ENCODE data around the gene RUNX3. TPM values are rescaled to one million over a fixed set of nuclear protein-coding genes. Genes with fewer than 3 reads are reported as not detected.

The RUNX3 gene
- total and polyA plus RNA-seq, 8 donors, result 0.29 to 6.1 (median 2.6) TPM; not detected in 1

- Histone ChIP-seq H3K27ac (peak overlapping the region; percentile 69 to 82 (median 73)), H3K4me3 (peak overlapping the region; percentile 27 to 53 (median 44)), H3K4me1 (peaks cover 34 to 71% (median 53%) of the 10 kb centered on the region in 4 donors), H3K27me3 (peaks cover 40 to 99% (median 92%) of the 10 kb centered on the region in 3 donors), H3K36me3 (peaks cover 0 to 5% (median 0%) of the 10 kb centered on the region in 4 donors), H3K9me3 (no peaks in the 10 kb centered on the region)
- DNase-seq, result peak in 1 of 2 donors; percentile 58
- intact Hi-C loops (cut with DNase I; ENCODE audit: low total_unique reads), result loop anchor here (10.0 kb wide), 1 partner anchor 275 kb away; no protein-coding TSS in a partner anchor
- WGBS, 5 donors, result 1 to 5% (median 3%) methylated on average over 26 to 128 of the region's 129 CpGs
- no peak for TF ChIP-seq POLR2AphosphoS5 (IDR thresholded peaks at IDR 0.05)
- no peak for TF ChIP-seq CTCF (IDR thresholded peaks at IDR 0.05)
- TF ChIP-seq EP300 (IDR thresholded peaks at IDR 0.05), result no peak
- TF ChIP-seq POLR2A (IDR thresholded peaks at IDR 0.05), result no peak
Observed at GRCh38 chr1:24929398-24930259, 447 bp downstream of the RUNX3 start.

- H3K9me3 ChIP-seq, result no peaks in the 10 kb centered on the region
- DNase-seq, result peak in 1 of 2 donors; percentile 43
- intact Hi-C loops (cut with DNase I; ENCODE audit: low total_unique reads), result no loop called here
- TF ChIP-seq EP300 (IDR thresholded peaks at IDR 0.05) (no peak), CTCF (IDR thresholded peaks at IDR 0.05) (no peak), POLR2AphosphoS5 (IDR thresholded peaks at IDR 0.05) (no peak), POLR2A (IDR thresholded peaks at IDR 0.05) (no peak)
- H3K27ac ChIP-seq, result peak overlapping the region; percentile 69 to 82 (median 73)
- 3 to 8% (median 4%) methylated on average over 34 to 48 of the region's 48 CpGs for WGBS, 5 donors
- H3K4me1 ChIP-seq, result peaks cover 34 to 71% (median 53%) of the 10 kb centered on the region in 4 donors
- peaks cover 37 to 99% (median 88%) of the 10 kb centered on the region in 3 donors for H3K27me3 ChIP-seq
- H3K36me3 ChIP-seq, result peaks cover 0 to 5% (median 0%) of the 10 kb centered on the region in 4 donors
- H3K4me3 ChIP-seq, result peak overlapping the region; percentile 27 to 53 (median 44)
Observed at GRCh38 chr1:24928689-24929397, 1.2 kb downstream of the RUNX3 start.

GRCh38 chr1:24927988-24928688 lies 1.9 kb downstream of the RUNX3 start:
- H3K36me3 ChIP-seq, result peaks cover 0 to 5% (median 0%) of the 10 kb centered on the region in 4 donors
- peak in 1 of 2 donors; percentile 48 for DNase-seq
- peak overlapping the region; percentile 27 to 53 (median 44) for H3K4me3 ChIP-seq
- H3K27me3 ChIP-seq, result peaks cover 32 to 99% (median 86%) of the 10 kb centered on the region in 3 donors
- WGBS, 5 donors, result 8 to 14% (median 14%) methylated on average over 15 of the region's 15 CpGs
- H3K9me3 ChIP-seq, result no peaks in the 10 kb centered on the region
- peaks cover 34 to 71% (median 53%) of the 10 kb centered on the region in 4 donors for H3K4me1 ChIP-seq
- intact Hi-C loops (cut with DNase I; ENCODE audit: low total_unique reads), result no loop called here
- no peak for TF ChIP-seq CTCF (IDR thresholded peaks at IDR 0.05)
- TF ChIP-seq EP300 (IDR thresholded peaks at IDR 0.05), result no peak
- no peak for TF ChIP-seq POLR2AphosphoS5 (IDR thresholded peaks at IDR 0.05)
- no peak for TF ChIP-seq POLR2A (IDR thresholded peaks at IDR 0.05)
- peak overlapping the region in 4 of 5 donors; percentile 70 to 82 (median 77) for H3K27ac ChIP-seq
